ENCODE data around the gene SORCS3.

Gene SORCS3

DNA sequence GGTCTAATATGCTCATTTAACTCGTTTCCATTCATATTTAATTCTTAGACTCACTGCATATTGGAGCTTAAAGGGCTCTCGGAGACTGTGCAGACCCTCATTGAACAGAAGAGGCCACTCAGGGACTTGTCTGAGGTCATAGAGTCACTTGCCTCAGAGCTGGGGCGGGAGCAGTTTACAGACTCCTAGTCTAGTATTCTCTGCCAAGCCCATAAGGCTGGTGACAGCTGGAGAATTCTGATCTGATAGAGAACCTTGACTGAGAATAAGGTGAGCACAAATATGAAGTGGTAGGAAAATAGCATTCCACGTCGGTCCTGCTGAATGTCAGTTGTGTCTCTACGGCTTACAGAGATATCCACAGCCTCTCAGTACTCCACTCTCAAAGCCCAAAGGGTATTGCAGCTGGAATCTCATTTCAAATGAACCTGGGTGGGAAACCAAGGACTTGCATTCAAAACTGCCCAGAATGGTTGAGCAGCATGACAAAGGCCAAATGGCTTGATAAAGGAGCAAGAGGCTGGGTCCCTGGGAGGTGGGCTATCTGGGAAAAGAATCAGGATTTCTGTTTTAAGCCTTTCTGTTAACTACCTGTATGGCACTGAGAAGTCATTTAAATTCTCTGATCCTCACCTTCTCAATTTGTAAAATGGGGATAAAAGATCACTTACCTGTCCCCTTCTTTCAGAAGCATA lies 283.2 kb downstream of the SORCS3 start:
- H3K27ac ChIP-seq, result no peak overlapping the region
- no peak overlapping the region for H3K4me3 ChIP-seq (ENCODE audit: low read depth in 1 of 2, low read length in 1 of 2)
- TF ChIP-seq, protein P1, sequence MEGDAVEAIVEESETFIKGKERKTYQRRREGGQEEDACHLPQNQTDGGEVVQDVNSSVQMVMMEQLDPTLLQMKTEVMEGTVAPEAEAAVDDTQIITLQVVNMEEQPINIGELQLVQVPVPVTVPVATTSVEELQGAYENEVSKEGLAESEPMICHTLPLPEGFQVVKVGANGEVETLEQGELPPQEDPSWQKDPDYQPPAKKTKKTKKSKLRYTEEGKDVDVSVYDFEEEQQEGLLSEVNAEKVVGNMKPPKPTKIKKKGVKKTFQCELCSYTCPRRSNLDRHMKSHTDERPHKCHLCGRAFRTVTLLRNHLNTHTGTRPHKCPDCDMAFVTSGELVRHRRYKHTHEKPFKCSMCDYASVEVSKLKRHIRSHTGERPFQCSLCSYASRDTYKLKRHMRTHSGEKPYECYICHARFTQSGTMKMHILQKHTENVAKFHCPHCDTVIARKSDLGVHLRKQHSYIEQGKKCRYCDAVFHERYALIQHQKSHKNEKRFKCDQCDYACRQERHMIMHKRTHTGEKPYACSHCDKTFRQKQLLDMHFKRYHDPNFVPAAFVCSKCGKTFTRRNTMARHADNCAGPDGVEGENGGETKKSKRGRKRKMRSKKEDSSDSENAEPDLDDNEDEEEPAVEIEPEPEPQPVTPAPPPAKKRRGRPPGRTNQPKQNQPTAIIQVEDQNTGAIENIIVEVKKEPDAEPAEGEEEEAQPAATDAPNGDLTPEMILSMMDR (IDR thresholded peaks at IDR 0.05), result no peak

DNA sequence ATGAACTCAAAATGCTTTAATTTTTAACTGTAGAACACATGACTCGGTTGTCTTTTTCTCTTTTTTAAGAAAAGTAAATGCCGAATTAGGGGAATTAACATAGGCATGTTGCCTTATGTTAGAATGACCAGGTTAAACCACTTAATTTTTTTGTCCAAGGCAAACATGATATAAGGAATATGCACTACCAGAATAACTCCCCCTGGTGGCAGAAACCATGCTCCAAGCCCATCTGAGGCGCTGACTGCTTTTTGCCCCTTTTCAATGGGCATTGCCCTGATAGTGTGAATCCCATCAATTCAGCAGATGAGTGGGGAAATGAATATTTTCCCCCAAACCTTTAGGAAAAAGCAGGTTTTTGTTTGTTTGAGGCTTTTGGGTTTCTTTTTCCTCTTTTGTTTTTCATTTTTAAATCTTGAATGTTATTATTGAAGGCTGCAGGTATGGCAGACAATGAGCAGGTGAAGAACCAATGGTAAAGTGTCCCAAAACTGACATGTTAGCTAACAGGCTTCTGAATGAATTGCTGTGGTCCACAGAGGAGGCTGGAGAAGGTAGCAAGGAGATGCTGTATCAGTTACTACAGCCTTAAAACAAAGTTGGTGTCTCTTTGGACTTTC lies 284.3 kb downstream of the SORCS3 start:
- H3K9me3 ChIP-seq, result no peaks in the 10 kb centered on the region
- no peaks in the 10 kb centered on the region for H3K4me1 ChIP-seq (ENCODE audit: control insufficient read depth in 1 of 2, insufficient read depth in 1 of 2, low read depth in 1 of 2, low read length in 1 of 2)
- no peaks in the 10 kb centered on the region for H3K27me3 ChIP-seq
- no peak overlapping the region for H3K4me3 ChIP-seq (ENCODE audit: low read depth in 1 of 2, low read length in 1 of 2)
- H3K27ac ChIP-seq, result no peak overlapping the region
- TF ChIP-seq, protein P1 (IDR thresholded peaks at IDR 0.05), result no peak
- no peaks in the 10 kb centered on the region for H3K36me3 ChIP-seq

More for the DNA sequence above, 283.2 kb downstream of the SORCS3 start:
- Histone ChIP-seq H3K4me1 (ENCODE audit: control insufficient read depth in 1 of 2, insufficient read depth in 1 of 2, low read depth in 1 of 2, low read length in 1 of 2) (no peaks in the 10 kb centered on the region), H3K27me3 (no peaks in the 10 kb centered on the region), H3K9me3 (no peaks in the 10 kb centered on the region), H3K36me3 (no peaks in the 10 kb centered on the region)

DNA sequence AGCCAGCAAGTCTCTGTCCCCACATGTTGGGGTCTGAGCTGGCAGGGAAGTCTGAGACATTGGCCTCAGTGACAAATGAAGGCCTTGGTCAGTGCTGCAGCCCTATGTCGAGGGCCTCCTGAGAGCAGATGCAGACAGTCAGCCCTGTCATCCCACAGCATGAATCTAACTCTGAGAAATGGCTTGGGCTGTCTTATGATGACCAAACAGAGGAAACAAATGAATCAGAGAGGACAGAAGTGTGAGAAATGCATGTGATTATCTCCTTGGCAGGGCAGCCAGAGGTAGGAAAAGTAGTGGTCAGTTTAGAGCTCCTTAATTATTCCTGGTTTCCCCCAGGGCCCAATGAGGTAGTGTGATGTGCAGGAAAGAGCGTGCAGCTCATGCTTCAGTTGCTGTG lies 287.6 kb downstream of the SORCS3 start:
- H3K4me3 ChIP-seq (ENCODE audit: low read depth in 1 of 2, low read length in 1 of 2), result no peak overlapping the region
- no peaks in the 10 kb centered on the region for H3K27me3 ChIP-seq
- no peaks in the 10 kb centered on the region for H3K36me3 ChIP-seq
- H3K9me3 ChIP-seq, result no peaks in the 10 kb centered on the region
- H3K4me1 ChIP-seq (ENCODE audit: control insufficient read depth in 1 of 2, insufficient read depth in 1 of 2, low read depth in 1 of 2, low read length in 1 of 2), result no peaks in the 10 kb centered on the region
- TF ChIP-seq, protein P1 (IDR thresholded peaks at IDR 0.05), result no peak
- no peak overlapping the region for H3K27ac ChIP-seq

DNA sequence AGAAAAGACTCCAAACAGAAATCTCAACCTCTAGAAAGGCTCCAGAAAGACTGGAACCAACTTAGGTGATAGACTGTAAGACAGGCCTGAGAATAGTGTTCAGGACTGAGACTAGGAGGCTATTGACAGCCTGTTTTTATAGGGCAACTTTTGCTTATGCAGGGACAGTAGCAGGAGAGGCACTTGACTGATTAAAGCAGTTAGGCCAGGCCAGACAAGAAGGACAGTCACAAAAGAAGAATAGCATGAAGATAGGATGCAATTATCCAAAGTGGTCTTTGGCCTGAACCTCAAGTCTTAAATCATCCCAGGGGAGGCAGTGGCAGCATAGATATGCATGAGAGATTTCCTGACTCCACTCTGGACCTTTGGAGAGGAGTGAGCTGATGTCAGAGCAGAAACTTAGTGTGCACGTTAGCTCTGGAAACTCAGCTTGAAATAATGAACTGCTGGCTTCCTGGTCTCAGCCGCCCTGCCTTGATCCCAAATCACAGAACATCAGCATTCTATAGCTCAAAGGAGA lies 290.6 kb downstream of the SORCS3 start:
- no peaks in the 10 kb centered on the region for H3K4me1 ChIP-seq (ENCODE audit: control insufficient read depth in 1 of 2, insufficient read depth in 1 of 2, low read depth in 1 of 2, low read length in 1 of 2)
- H3K27ac ChIP-seq, result no peak overlapping the region
- TF ChIP-seq, protein P1 (IDR thresholded peaks at IDR 0.05), result no peak
- no peak overlapping the region for H3K4me3 ChIP-seq (ENCODE audit: low read depth in 1 of 2, low read length in 1 of 2)
- H3K36me3 ChIP-seq, result no peaks in the 10 kb centered on the region
- H3K9me3 ChIP-seq, result no peaks in the 10 kb centered on the region
- H3K27me3 ChIP-seq, result no peaks in the 10 kb centered on the region

DNA sequence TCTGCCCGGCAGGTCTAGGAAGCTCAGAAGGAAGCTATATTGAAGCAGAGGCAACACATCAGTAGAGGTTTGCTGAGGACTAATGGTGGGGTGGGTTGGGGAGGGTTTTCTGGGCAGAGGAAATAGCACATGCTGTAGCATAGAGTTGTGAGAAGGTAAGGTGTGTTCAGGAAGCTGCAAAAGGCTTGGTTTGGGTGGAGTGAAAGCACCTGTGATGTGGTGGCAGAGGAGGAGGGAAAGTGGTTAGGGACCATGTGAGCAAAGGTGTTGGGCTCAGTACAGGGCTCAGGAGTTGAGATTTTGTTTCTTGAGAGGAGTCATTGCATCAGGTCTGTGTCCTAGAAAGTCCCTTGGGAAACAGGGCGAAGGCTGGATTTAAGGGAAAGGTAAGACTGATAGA lies 294.6 kb downstream of the SORCS3 start:
- Histone ChIP-seq H3K36me3 (no peaks in the 10 kb centered on the region), H3K27me3 (no peaks in the 10 kb centered on the region), H3K4me1 (ENCODE audit: control insufficient read depth in 1 of 2, insufficient read depth in 1 of 2, low read depth in 1 of 2, low read length in 1 of 2) (no peaks in the 10 kb centered on the region), H3K27ac (no peak overlapping the region), H3K4me3 (ENCODE audit: low read depth in 1 of 2, low read length in 1 of 2) (no peak overlapping the region), H3K9me3 (no peaks in the 10 kb centered on the region)
- TF ChIP-seq, protein P1 (IDR thresholded peaks at IDR 0.05), result no peak

All from neutrophil (primary cell).